ENCODE measurements around the gene TOM1. TPM values are rescaled to one million over a fixed set of nuclear protein-coding genes. Genes with fewer than 3 reads are reported as not detected.

TOM1 gene
- total and polyA plus RNA-seq, 10 of the 15 experiments (the other 5 are each of a cell fraction or from before 2014, with no cell fraction given) = 2.2 to 64.6 (median 40.3) TPM

GRCh38 chr22:35368386-35368785 lies 68.7 kb downstream of the TOM1 start (continued):
- TF ChIP-seq, protein P1, sequence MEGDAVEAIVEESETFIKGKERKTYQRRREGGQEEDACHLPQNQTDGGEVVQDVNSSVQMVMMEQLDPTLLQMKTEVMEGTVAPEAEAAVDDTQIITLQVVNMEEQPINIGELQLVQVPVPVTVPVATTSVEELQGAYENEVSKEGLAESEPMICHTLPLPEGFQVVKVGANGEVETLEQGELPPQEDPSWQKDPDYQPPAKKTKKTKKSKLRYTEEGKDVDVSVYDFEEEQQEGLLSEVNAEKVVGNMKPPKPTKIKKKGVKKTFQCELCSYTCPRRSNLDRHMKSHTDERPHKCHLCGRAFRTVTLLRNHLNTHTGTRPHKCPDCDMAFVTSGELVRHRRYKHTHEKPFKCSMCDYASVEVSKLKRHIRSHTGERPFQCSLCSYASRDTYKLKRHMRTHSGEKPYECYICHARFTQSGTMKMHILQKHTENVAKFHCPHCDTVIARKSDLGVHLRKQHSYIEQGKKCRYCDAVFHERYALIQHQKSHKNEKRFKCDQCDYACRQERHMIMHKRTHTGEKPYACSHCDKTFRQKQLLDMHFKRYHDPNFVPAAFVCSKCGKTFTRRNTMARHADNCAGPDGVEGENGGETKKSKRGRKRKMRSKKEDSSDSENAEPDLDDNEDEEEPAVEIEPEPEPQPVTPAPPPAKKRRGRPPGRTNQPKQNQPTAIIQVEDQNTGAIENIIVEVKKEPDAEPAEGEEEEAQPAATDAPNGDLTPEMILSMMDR (IDR thresholded peaks at IDR 0.05 in 2 of 3, conservative IDR thresholded peaks at IDR 0.05 in 1 of 3; ENCODE audit: control insufficient read depth in 2 of 3, extremely low read depth in 1 of 3, insufficient read depth in 1 of 3, low read depth in 3 of 3, low read length in 3 of 3) = no peak
- TF ChIP-seq CHD1 (IDR thresholded peaks at IDR 0.05; ENCODE audit: low read depth, low read length) (no peak), FOXK2 (IDR thresholded peaks at IDR 0.05) (no peak), NRF1 (conservative IDR thresholded peaks at IDR 0.05; ENCODE audit: low read depth, low read length) (no peak), IKZF1 (conservative IDR thresholded peaks at IDR 0.05) (no peak), RFX5 (IDR thresholded peaks at IDR 0.05; ENCODE audit: low read depth, low read length) (no peak), RCOR1 (conservative IDR thresholded peaks at IDR 0.05; ENCODE audit: low read depth, low read length) (no peak), HDAC2 (IDR thresholded peaks at IDR 0.05) (no peak), JUNB (IDR thresholded peaks at IDR 0.05) (no peak)
- TF ChIP-seq, protein P2, sequence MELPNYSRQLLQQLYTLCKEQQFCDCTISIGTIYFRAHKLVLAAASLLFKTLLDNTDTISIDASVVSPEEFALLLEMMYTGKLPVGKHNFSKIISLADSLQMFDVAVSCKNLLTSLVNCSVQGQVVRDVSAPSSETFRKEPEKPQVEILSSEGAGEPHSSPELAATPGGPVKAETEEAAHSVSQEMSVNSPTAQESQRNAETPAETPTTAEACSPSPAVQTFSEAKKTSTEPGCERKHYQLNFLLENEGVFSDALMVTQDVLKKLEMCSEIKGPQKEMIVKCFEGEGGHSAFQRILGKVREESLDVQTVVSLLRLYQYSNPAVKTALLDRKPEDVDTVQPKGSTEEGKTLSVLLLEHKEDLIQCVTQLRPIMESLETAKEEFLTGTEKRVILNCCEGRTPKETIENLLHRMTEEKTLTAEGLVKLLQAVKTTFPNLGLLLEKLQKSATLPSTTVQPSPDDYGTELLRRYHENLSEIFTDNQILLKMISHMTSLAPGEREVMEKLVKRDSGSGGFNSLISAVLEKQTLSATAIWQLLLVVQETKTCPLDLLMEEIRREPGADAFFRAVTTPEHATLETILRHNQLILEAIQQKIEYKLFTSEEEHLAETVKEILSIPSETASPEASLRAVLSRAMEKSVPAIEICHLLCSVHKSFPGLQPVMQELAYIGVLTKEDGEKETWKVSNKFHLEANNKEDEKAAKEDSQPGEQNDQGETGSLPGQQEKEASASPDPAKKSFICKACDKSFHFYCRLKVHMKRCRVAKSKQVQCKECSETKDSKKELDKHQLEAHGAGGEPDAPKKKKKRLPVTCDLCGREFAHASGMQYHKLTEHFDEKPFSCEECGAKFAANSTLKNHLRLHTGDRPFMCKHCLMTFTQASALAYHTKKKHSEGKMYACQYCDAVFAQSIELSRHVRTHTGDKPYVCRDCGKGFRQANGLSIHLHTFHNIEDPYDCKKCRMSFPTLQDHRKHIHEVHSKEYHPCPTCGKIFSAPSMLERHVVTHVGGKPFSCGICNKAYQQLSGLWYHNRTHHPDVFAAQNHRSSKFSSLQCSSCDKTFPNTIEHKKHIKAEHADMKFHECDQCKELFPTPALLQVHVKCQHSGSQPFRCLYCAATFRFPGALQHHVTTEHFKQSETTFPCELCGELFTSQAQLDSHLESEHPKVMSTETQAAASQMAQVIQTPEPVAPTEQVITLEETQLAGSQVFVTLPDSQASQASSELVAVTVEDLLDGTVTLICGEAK (IDR thresholded peaks at IDR 0.05; ENCODE audit: borderline replicate concordance) = no peak
- TF ChIP-seq, protein P3, sequence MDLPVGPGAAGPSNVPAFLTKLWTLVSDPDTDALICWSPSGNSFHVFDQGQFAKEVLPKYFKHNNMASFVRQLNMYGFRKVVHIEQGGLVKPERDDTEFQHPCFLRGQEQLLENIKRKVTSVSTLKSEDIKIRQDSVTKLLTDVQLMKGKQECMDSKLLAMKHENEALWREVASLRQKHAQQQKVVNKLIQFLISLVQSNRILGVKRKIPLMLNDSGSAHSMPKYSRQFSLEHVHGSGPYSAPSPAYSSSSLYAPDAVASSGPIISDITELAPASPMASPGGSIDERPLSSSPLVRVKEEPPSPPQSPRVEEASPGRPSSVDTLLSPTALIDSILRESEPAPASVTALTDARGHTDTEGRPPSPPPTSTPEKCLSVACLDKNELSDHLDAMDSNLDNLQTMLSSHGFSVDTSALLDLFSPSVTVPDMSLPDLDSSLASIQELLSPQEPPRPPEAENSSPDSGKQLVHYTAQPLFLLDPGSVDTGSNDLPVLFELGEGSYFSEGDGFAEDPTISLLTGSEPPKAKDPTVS (IDR thresholded peaks at IDR 0.05; ENCODE audit: low read depth, low read length) = no peak

Data from GM12878 (cell line).